H9 (cell line): ENCODE measurements around the gene CUL4A. TPM values are rescaled to one million over a fixed set of nuclear protein-coding genes. Genes with fewer than 3 reads are reported as not detected.

ENCODE experiments used
- DNase-seq: peaks from one replicate; pipeline ENCODE4 v3.0.0-alpha.2; 2017
- H2AFZ ChIP-seq: one replicate; pipeline ENCODE4 v1.6.1; 2013; ENCODE audit warnings: mild to moderate bottlenecking, low read length, control low read depth, moderate library complexity
- H2AK5ac ChIP-seq: 2 replicates; pipeline ENCODE4 v1.6.1; 2013; ENCODE audit warnings: low read length, control low read depth, mixed read lengths; ENCODE audit not compliant: insufficient read length
- H2BK120ac ChIP-seq: one replicate; pipeline ENCODE4 v1.6.1; 2013; ENCODE audit warnings: low read depth, mild to moderate bottlenecking, low read length, control low read depth, inconsistent platforms; ENCODE audit not compliant: poor library complexity, severe bottlenecking
- H2BK12ac ChIP-seq: 2 replicates; pipeline ENCODE4 v1.6.1; 2013; ENCODE audit warnings: low read length, control low read depth, mixed read lengths, low read depth; ENCODE audit not compliant: insufficient read length
- H2BK15ac ChIP-seq: 2 replicates; pipeline ENCODE4 v1.6.1; 2013; ENCODE audit warnings: low read depth, low read length, control low read depth
- H2BK20ac ChIP-seq: one replicate; pipeline ENCODE4 v1.6.1; 2013; ENCODE audit warnings: low read depth, mild to moderate bottlenecking, low read length, control low read depth, inconsistent platforms; ENCODE audit not compliant: poor library complexity, severe bottlenecking
- H2BK5ac ChIP-seq: 2 replicates; pipeline ENCODE4 v1.6.1; 2013; ENCODE audit warnings: low read length, control low read depth, mixed read lengths; ENCODE audit not compliant: insufficient read length
- H3K14ac ChIP-seq: 2 replicates; pipeline ENCODE4 v1.6.1; 2013; ENCODE audit warnings: low read length, control low read depth; ENCODE audit not compliant: insufficient read depth
- H3K18ac ChIP-seq: 2 replicates; pipeline ENCODE4 v1.6.1; 2013; ENCODE audit warnings: low read depth, mild to moderate bottlenecking, mixed read lengths, low read length, control low read depth; ENCODE audit not compliant: insufficient read length
- H3K23ac ChIP-seq: 2 replicates; pipeline ENCODE4 v1.6.1; 2013; ENCODE audit warnings: low read length, control low read depth, mixed read lengths, low read depth; ENCODE audit not compliant: insufficient read length
- H3K23me2 ChIP-seq: 2 replicates; pipeline ENCODE4 v1.6.1; 2013; ENCODE audit warnings: low read depth, mild to moderate bottlenecking, mixed read lengths, low read length, control low read depth; ENCODE audit not compliant: insufficient read length, poor library complexity, severe bottlenecking
- H3K27ac ChIP-seq: 2 replicates; pipeline ENCODE4 v1.5.1; 2013; ENCODE audit warnings: low read length, control low read depth, mixed read lengths, low read depth; ENCODE audit not compliant: insufficient read length
- H3K27me3 ChIP-seq: 2 replicates; pipeline ENCODE4 v1.6.1; 2013; ENCODE audit warnings: low read length, control low read depth, inconsistent platforms; ENCODE audit not compliant: insufficient read depth
- H3K4ac ChIP-seq: 2 replicates; pipeline ENCODE4 v1.6.1; 2013; ENCODE audit warnings: low read depth, mild to moderate bottlenecking, control low read depth, inconsistent platforms, low read length, moderate library complexity
- H3K4me1 ChIP-seq: 2 replicates; pipeline ENCODE4 v1.6.1; 2013; ENCODE audit warnings: low read length, control low read depth, inconsistent platforms; ENCODE audit not compliant: insufficient read depth
- H3K4me2 ChIP-seq: 2 replicates; pipeline ENCODE4 v1.6.1; 2013; ENCODE audit warnings: low read length, control low read depth, mixed read lengths; ENCODE audit not compliant: insufficient read length, insufficient read depth
- H3K56ac ChIP-seq: 2 replicates; pipeline ENCODE4 v1.6.1; 2013; ENCODE audit warnings: low read depth, mild to moderate bottlenecking, mixed read lengths, low read length, control low read depth; ENCODE audit not compliant: insufficient read length
- H3K79me1 ChIP-seq: 2 replicates; pipeline ENCODE4 v1.6.1; 2013; ENCODE audit warnings: low read depth, mild to moderate bottlenecking, moderate library complexity, low read length, control low read depth, inconsistent platforms; ENCODE audit not compliant: insufficient read depth, poor library complexity, severe bottlenecking
- H3K79me2 ChIP-seq: 2 replicates; pipeline ENCODE4 v1.6.1; 2013; ENCODE audit warnings: low read length, control low read depth, inconsistent platforms; ENCODE audit not compliant: insufficient read depth
- H3K9ac ChIP-seq: 2 replicates; pipeline ENCODE4 v1.6.1; 2013; ENCODE audit warnings: low read length, control low read depth, mixed read lengths; ENCODE audit not compliant: insufficient read length; ENCODE audit errors: extremely low read depth
- H3K9me3 ChIP-seq: one replicate; pipeline ENCODE4 v1.6.1; 2013; ENCODE audit warnings: low read depth, low read length, inconsistent platforms; ENCODE audit not compliant: control insufficient read depth
- H3T11ph ChIP-seq: one replicate; pipeline ENCODE4 v1.6.1; 2013; ENCODE audit warnings: mild to moderate bottlenecking, low read length, control low read depth, inconsistent platforms
- H4K20me1 ChIP-seq: one replicate; pipeline ENCODE4 v1.6.1; 2013; ENCODE audit not compliant: control insufficient read depth, insufficient read length, insufficient read depth
- H4K5ac ChIP-seq: 2 replicates; pipeline ENCODE4 v1.6.1; 2013; ENCODE audit warnings: low read depth, mild to moderate bottlenecking, mixed read lengths, low read length, control low read depth; ENCODE audit not compliant: insufficient read length
- H4K8ac ChIP-seq: replicated peaks from 2 replicates; pipeline ENCODE4 v1.6.1; 2013; ENCODE audit warnings: low read length, control low read depth, mixed read lengths, low read depth; ENCODE audit not compliant: insufficient read length
- H4K91ac ChIP-seq: 2 replicates; pipeline ENCODE4 v1.6.1; 2013; ENCODE audit warnings: low read depth, mild to moderate bottlenecking, moderate library complexity, mixed read lengths, low read length, control low read depth; ENCODE audit not compliant: insufficient read length
- H3K27ac Mint-ChIP-seq, 3 experiments: 2 replicates in 2 of 3; 3 replicates in 1 of 3; pipeline ENCODE4 v1.8.0; 2020 to 2021; ENCODE audit warnings: mixed read lengths in 3 of 3, mild to moderate bottlenecking in 1 of 3, moderate library complexity in 1 of 3
- H3K27me3 Mint-ChIP-seq: 2 replicates; pipeline ENCODE4 v1.8.0; 2021; ENCODE audit warnings: low read depth, mild to moderate bottlenecking, moderate library complexity, mixed read lengths
- H3K36me3 Mint-ChIP-seq, 3 experiments: 2 replicates in 2 of 3; 3 replicates in 1 of 3; pipeline ENCODE4 v1.8.0; 2020 to 2021; ENCODE audit warnings: low read depth in 3 of 3, mixed read lengths in 3 of 3; ENCODE audit not compliant: insufficient read depth in 1 of 3
- H3K4me1 Mint-ChIP-seq, 2 experiments: 2 replicates each; pipeline ENCODE4 v1.8.0; 2020; ENCODE audit warnings: mixed read lengths in 2 of 2
- H3K4me3 Mint-ChIP-seq, 2 experiments: 2 replicates in 1 of 2; 3 replicates in 1 of 2; pipeline ENCODE4 v1.8.0; 2020 to 2021; ENCODE audit warnings: mild to moderate bottlenecking in 2 of 2, mixed read lengths in 2 of 2, moderate library complexity in 1 of 2
- H3K9me3 Mint-ChIP-seq, 2 experiments: 2 replicates in 1 of 2; 3 replicates in 1 of 2; pipeline ENCODE4 v1.8.0; 2020; ENCODE audit warnings: mild to moderate bottlenecking in 2 of 2, mixed read lengths in 2 of 2, moderate library complexity in 1 of 2
- CTCF ChIP-seq: fragments of 200-600 bp; sonication (generic); conservative IDR thresholded peaks from 3 replicates; pipeline ENCODE4 v1.8.0; 2021; ENCODE audit warnings: antibody characterized with exemption, mild to moderate bottlenecking
- WGBS: extraction: QIAGEN DNeasy Blood & Tissue Kit; methylation state at CpG from one replicate; pipeline ENCODE4 v1.1.7; 2013; ENCODE audit warnings: missing lambda C conversion rate, low lambda C conversion rate, mixed read lengths; ENCODE audit not compliant: insufficient read length; ENCODE audit errors: extremely low coverage; 5-methylcytosine and 5-hydroxymethylcytosine counted together
- total RNA-seq: library from RNA; stranded (reverse); gene quantifications from 2 replicates; pipeline ENCODE4 v1.2.1, GENCODE V29; 2021

CUL4A gene
- total RNA-seq, 1 experiment from 2014 or later, result 97.9 TPM

- Histone ChIP-seq H3K27me3 (no peaks in the 10 kb centered on the region), H3K79me2 (no peaks in the 10 kb centered on the region), H3K56ac (no peak overlapping the region), H4K8ac (no peak overlapping the region), H3K4me1 (no peaks in the 10 kb centered on the region), H3K14ac (no peak overlapping the region), H2BK12ac (no peak overlapping the region), H2BK120ac (no peak overlapping the region), H2BK15ac (no peak overlapping the region), H3K9me3 (no peaks in the 10 kb centered on the region), H3K23me2 (no peaks in the 10 kb centered on the region), H3K4me2 (no peak overlapping the region), H3K9ac (no peak overlapping the region), H3K18ac (no peak overlapping the region), H3K79me1 (no peaks in the 10 kb centered on the region), H2AFZ (no peak overlapping the region), H2BK20ac (no peak overlapping the region), H4K91ac (no peak overlapping the region), H3K27ac (no peak overlapping the region), H4K20me1 (peaks cover 2% of the 10 kb centered on the region), H2AK5ac (no peak overlapping the region), H4K5ac (no peak overlapping the region), H3T11ph (no peak overlapping the region), H2BK5ac (no peak overlapping the region), H3K23ac (no peak overlapping the region), H3K4ac (no peak overlapping the region)
- Mint-ChIP-seq H3K4me3 (no peak overlapping the region), H3K27me3 (no peaks in the 10 kb centered on the region), H3K9me3 (no peaks in the 10 kb centered on the region), H3K36me3 (peaks cover 22 to 86% (median 62%) of the 10 kb centered on the region in 3 experiments; a peak in 6 of 7 replicates), H3K4me1 (peaks cover 5% of the 10 kb centered on the region in 2 experiments; a peak in 3 of 4 replicates), H3K27ac (no peak overlapping the region)
- DNase-seq, result no peak
- no CpG with 5 or more reads among the region's 4 CpGs for WGBS
- TF ChIP-seq CTCF, result no peak
These were observed 29.1 kb downstream of the CUL4A start for GRCh38 chr13:113238536-113238935.
